Cardiac septum (tissue), 1 donor: Measurements from ENCODE around the gene NFILZ. TPM values are rescaled to one million over a fixed set of nuclear protein-coding genes. Genes with fewer than 3 reads are reported as not detected.

ENCODE experiments used
- DNase-seq: peaks from one replicate; pipeline ENCODE4 v3.0.0-alpha.2; 2020; ENCODE audit warnings: low spot score
- intact Hi-C: fragments of 100-400 bp; cut with DNase I; formaldehyde crosslinking; loops from one replicate; pipeline ENCODE4 v1.14.0; 2022
- total RNA-seq: library from RNA; stranded (reverse); fragmentation: NEBNext Ultra II Directional; extraction: Animal tissue kit (Norgen Biotek cat#: 25700); gene quantifications from one replicate; pipeline ENCODE4 v1.2.1, GENCODE V29; 2021
- donor health status: DM: no; HTN: no; CAD: no.

The NFILZ gene
- total RNA-seq, 1 donor from 2014 or later = not detected

DNA sequence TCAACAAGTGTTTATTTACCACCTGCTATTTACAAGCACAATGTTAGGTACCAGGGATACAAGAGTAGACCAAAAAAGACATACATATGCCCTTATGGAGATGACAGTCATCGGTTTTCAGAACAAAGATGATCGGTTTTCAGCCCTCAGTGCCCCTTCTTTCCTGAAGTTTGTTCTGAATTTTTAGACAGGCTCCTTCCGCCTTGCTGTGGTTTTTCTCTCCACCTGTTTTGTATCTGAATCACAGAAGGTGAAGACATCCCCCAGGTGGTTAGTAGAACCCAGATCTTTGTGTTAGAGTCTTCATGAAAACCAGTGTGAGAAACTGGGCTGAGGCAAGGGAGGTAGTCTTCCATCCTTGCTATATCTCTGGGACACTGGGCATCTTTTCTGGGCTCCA lies 44.6 kb downstream of the NFILZ start:
- DNase-seq = no peak
- intact Hi-C loops = no loop called here

DNA sequence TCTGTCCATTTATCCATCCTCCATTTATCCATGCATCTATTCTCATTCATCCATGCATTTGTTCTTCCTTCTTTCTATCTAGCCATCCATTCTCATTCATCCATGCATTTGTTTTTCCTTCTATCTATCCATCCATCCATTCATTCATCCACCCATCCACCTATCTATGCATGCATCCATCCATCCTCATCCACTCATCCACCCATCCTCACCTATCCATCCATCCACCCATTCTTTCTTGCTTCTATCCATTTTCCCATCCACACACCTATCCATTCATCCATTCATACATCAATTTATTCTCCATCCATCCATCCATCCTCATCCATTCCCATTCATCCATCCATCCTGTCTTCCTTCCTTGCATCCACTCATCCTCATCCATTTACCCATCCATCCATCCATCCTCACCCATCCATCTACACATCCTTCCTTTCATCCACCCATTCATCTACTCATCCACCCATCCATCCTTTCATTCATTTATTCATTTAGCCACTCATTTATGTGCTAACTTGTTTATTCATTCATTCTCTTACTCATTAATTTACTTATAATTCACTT lies 47.9 kb downstream of the NFILZ start:
- no peak for DNase-seq
- intact Hi-C loops = no loop called here

Other genes starting within 250 kb of the NFILZ start
- 132 TPM for gene RAB11B, start 240.3 kb upstream of the NFILZ start, total RNA-seq
- 84.3 TPM for gene MARCHF2, start 217.3 kb upstream of the NFILZ start, total RNA-seq
- 102 TPM for gene HNRNPM, start 185.7 kb upstream of the NFILZ start, total RNA-seq
- gene PRAM1, start 128.0 kb upstream of the NFILZ start, total RNA-seq = 0.62 TPM
- 20.2 TPM for gene ZNF414, start 116.5 kb upstream of the NFILZ start, total RNA-seq
- 9.0 TPM for gene MYO1F, start 53.2 kb upstream of the NFILZ start, total RNA-seq
- gene ADAMTS10, start 19.9 kb upstream of the NFILZ start, total RNA-seq = 15.0 TPM
- gene ACTL9, start 68.2 kb downstream of the NFILZ start, total RNA-seq = not detected
- not detected for gene OR2Z1, start 91.0 kb downstream of the NFILZ start, total RNA-seq
- gene ZNF558, start 201.7 kb downstream of the NFILZ start, total RNA-seq = 11.7 TPM
- not detected for gene MBD3L1, start 201.7 kb downstream of the NFILZ start, total RNA-seq